Stimulated activated CD4-positive, alpha-beta T cell treated with anti-CD3 and anti-CD28 coated beads, TNF-alpha, amount 100 ng/mL, for 48 hours (primary cell): ENCODE data around the gene NEU4.
"Not testable (repeated sequence)": the region's sequence is repeated elsewhere in the genome, so short reads cannot be mapped to it uniquely, and the experiment has no call there.

Experiments
- DNase-seq, 3 donors: peaks; one replicate each; pipeline ENCODE4 v3.0.0-alpha.2; 2020; ENCODE audit warnings: low read depth in 3 of 3

Gene NEU4

GRCh38 chr2:241799522-241800197 is 9.3 kb upstream of the NEU4 start:
- no peak for DNase-seq

GRCh38 chr2:241800198-241800903 is 8.6 kb upstream of the NEU4 start:
- not testable (repeated sequence) for DNase-seq

GRCh38 chr2:241801611-241802420 is 7.2 kb upstream of the NEU4 start:
- no peak for DNase-seq

- no peak for DNase-seq
These were observed 6.3 kb upstream of the NEU4 start for GRCh38 chr2:241802421-241803318.

GRCh38 chr2:241803387-241804325 is 5.3 kb upstream of the NEU4 start:
- peak in 1 of 3 donors; percentile 33 for DNase-seq

GRCh38 chr2:241804326-241805229 is 4.4 kb upstream of the NEU4 start:
- DNase-seq: no peak

- DNase-seq: not testable (repeated sequence)
These were observed 2.8 kb upstream of the NEU4 start for GRCh38 chr2:241806217-241806616.

GRCh38 chr2:241808051-241808720 is 807 bp upstream of the NEU4 start:
- no peak for DNase-seq

GRCh38 chr2:241809383-241810306 is 652 bp downstream of the NEU4 start:
- DNase-seq: no peak

- DNase-seq: no peak
These were observed 1.6 kb downstream of the NEU4 start for GRCh38 chr2:241810307-241811200.

- no peak for DNase-seq
These were observed 2.4 kb downstream of the NEU4 start for GRCh38 chr2:241811201-241811951.

- DNase-seq: no peak
These were observed 3.1 kb downstream of the NEU4 start for GRCh38 chr2:241811952-241812729.

- no peak for DNase-seq
These were observed 4.0 kb downstream of the NEU4 start for GRCh38 chr2:241812730-241813643.
